Nephron (organoid): ENCODE measurements around the gene RBL2.

ENCODE experiments used
- H3K27ac Mint-ChIP-seq, 3 experiments: 2 replicates each; pipeline ENCODE4 v1.8.0; 2020; ENCODE audit warnings: mixed read lengths in 3 of 3, mild to moderate bottlenecking in 2 of 3, moderate library complexity in 1 of 3
- H3K27me3 Mint-ChIP-seq: 2 replicates; pipeline ENCODE4 v1.8.0; 2021; ENCODE audit warnings: low read depth, mild to moderate bottlenecking, moderate library complexity, mixed read lengths
- H3K36me3 Mint-ChIP-seq: 2 replicates; pipeline ENCODE4 v1.8.0; 2020; ENCODE audit warnings: low read depth, mixed read lengths
- H3K4me1 Mint-ChIP-seq: 2 replicates; pipeline ENCODE4 v1.8.0; 2020; ENCODE audit warnings: mixed read lengths
- H3K4me3 Mint-ChIP-seq, 3 experiments: 2 replicates each; pipeline ENCODE4 v1.8.0; 2020; ENCODE audit warnings: mild to moderate bottlenecking in 3 of 3, mixed read lengths in 3 of 3, moderate library complexity in 2 of 3
- H3K9me3 Mint-ChIP-seq: 2 replicates; pipeline ENCODE4 v1.8.0; 2020; ENCODE audit warnings: mixed read lengths
- CTCF ChIP-seq, 3 experiments: fragments of 200-600 bp; sonication (generic); IDR thresholded peaks; one replicate each; pipeline ENCODE4 v1.5.0; 2021; ENCODE audit warnings: antibody characterized with exemption in 3 of 3; ENCODE audit not compliant: unreplicated experiment in 3 of 3

RBL2 gene

GRCh38 chr16:53482123-53482522 is 47.9 kb downstream of the RBL2 start:
- Mint-ChIP-seq H3K27me3 (no peaks in the 10 kb centered on the region), H3K4me3 (no peak overlapping the region), H3K4me1 (no peaks in the 10 kb centered on the region), H3K9me3 (peaks cover 5% of the 10 kb centered on the region), H3K27ac (no peak overlapping the region), H3K36me3 (peaks cover 88% of the 10 kb centered on the region)
- no peak for TF ChIP-seq CTCF (IDR thresholded peaks at IDR 0.05; ENCODE audit: unreplicated experiment in 3 of 3)

- no peaks in the 10 kb centered on the region for H3K4me1 Mint-ChIP-seq
- H3K36me3 Mint-ChIP-seq = peaks cover 85% of the 10 kb centered on the region
- H3K27ac Mint-ChIP-seq = no peak overlapping the region
- H3K27me3 Mint-ChIP-seq = no peaks in the 10 kb centered on the region
- H3K9me3 Mint-ChIP-seq = peaks cover 5% of the 10 kb centered on the region
- no peak overlapping the region for H3K4me3 Mint-ChIP-seq
- no peak for TF ChIP-seq CTCF (IDR thresholded peaks at IDR 0.05; ENCODE audit: unreplicated experiment in 3 of 3)
These were observed 50.3 kb downstream of the RBL2 start for GRCh38 chr16:53484542-53484941.

- H3K4me3 Mint-ChIP-seq = no peak overlapping the region
- H3K27me3 Mint-ChIP-seq = no peaks in the 10 kb centered on the region
- no peak overlapping the region for H3K27ac Mint-ChIP-seq
- H3K36me3 Mint-ChIP-seq = peaks cover 86% of the 10 kb centered on the region
- H3K9me3 Mint-ChIP-seq = peaks cover 5% of the 10 kb centered on the region
- H3K4me1 Mint-ChIP-seq = peaks cover 5% of the 10 kb centered on the region
- no peak for TF ChIP-seq CTCF (IDR thresholded peaks at IDR 0.05; ENCODE audit: unreplicated experiment in 3 of 3)
These were observed 52.0 kb downstream of the RBL2 start for GRCh38 chr16:53486230-53486629.

- Mint-ChIP-seq H3K27me3 (no peaks in the 10 kb centered on the region), H3K27ac (peak overlapping the region in 1 of 3 experiments; percentile 46), H3K9me3 (peaks cover 5% of the 10 kb centered on the region), H3K4me1 (peaks cover 5% of the 10 kb centered on the region), H3K36me3 (peaks cover 75% of the 10 kb centered on the region), H3K4me3 (no peak overlapping the region)
- no peak for TF ChIP-seq CTCF (IDR thresholded peaks at IDR 0.05; ENCODE audit: unreplicated experiment in 3 of 3)
These were observed 55.5 kb downstream of the RBL2 start for GRCh38 chr16:53489755-53490154.

- no peaks in the 10 kb centered on the region for H3K9me3 Mint-ChIP-seq
- no peaks in the 10 kb centered on the region for H3K27me3 Mint-ChIP-seq
- H3K4me3 Mint-ChIP-seq = no peak overlapping the region
- H3K4me1 Mint-ChIP-seq = peaks cover 5% of the 10 kb centered on the region
- H3K27ac Mint-ChIP-seq = no peak overlapping the region
- no peak for TF ChIP-seq CTCF (IDR thresholded peaks at IDR 0.05; ENCODE audit: unreplicated experiment in 3 of 3)
- H3K36me3 Mint-ChIP-seq = peaks cover 69% of the 10 kb centered on the region
These were observed 58.2 kb downstream of the RBL2 start for GRCh38 chr16:53492503-53492902.

- Mint-ChIP-seq H3K9me3 (no peaks in the 10 kb centered on the region), H3K4me3 (no peak overlapping the region), H3K4me1 (peaks cover 5% of the 10 kb centered on the region), H3K36me3 (peaks cover 62% of the 10 kb centered on the region), H3K27me3 (no peaks in the 10 kb centered on the region), H3K27ac (no peak overlapping the region)
- no peak for TF ChIP-seq CTCF (IDR thresholded peaks at IDR 0.05; ENCODE audit: unreplicated experiment in 3 of 3)
These were observed 60.4 kb downstream of the RBL2 start for GRCh38 chr16:53494636-53495035.
